ENCODE results near the gene TP63. TPM values are rescaled to one million over a fixed set of nuclear protein-coding genes. Genes with fewer than 3 reads are reported as not detected.
"Not testable (repeated sequence)": the region's sequence is repeated elsewhere in the genome, so short reads cannot be mapped to it uniquely, and the experiment has no call there.

Gene TP63
- total and polyA plus RNA-seq, 2 donors (not counting 3 experiments of a cell fraction or from before 2014, with no cell fraction given): not detected

- POLR2A ChIA-PET: no interaction called here
- no peak overlapping the region for H2AFZ ChIP-seq (ENCODE audit: low read depth, low read length)
- no peaks in the 10 kb centered on the region for H3K9me3 ChIP-seq (replicated peaks; ENCODE audit: control insufficient read depth, insufficient read depth, low read length)
- FAIRE-seq: no peak
- H3K9me1 ChIP-seq (replicated peaks; ENCODE audit: control insufficient read depth, extremely low read depth, insufficient read depth, low read length): no peaks in the 10 kb centered on the region
- TF ChIP-seq MAX (IDR thresholded peaks at IDR 0.05; ENCODE audit: insufficient read depth, insufficient read length): no peak
- no peak for TF ChIP-seq MYC (IDR thresholded peaks at IDR 0.05; ENCODE audit: low read depth, low read length)
- no peak for TF ChIP-seq FOS (IDR thresholded peaks at IDR 0.05; ENCODE audit: borderline replicate concordance, insufficient read depth, low read length)
- no peak for TF ChIP-seq EZH2 (IDR thresholded peaks at IDR 0.05; ENCODE audit: borderline replicate concordance, low read depth, low read length, severe bottlenecking)
- TF ChIP-seq GATA2 (IDR thresholded peaks at IDR 0.05; ENCODE audit: insufficient read depth, insufficient read length, low read depth, low read length): no peak
- no peak for TF ChIP-seq POLR2AphosphoS5 (IDR thresholded peaks at IDR 0.05; ENCODE audit: insufficient read depth, low read depth, low read length)
- TF ChIP-seq CTCF (IDR thresholded peaks at IDR 0.05; ENCODE audit: extremely low read depth in 1 of 2, insufficient read depth in 1 of 2, low read depth in 1 of 2, low read length in 2 of 2): no peak
- H4K20me1 ChIP-seq (replicated peaks; ENCODE audit: control insufficient read depth, extremely low read depth, insufficient read depth, low read length): no peaks in the 10 kb centered on the region
- BruUV-seq (replicated peaks): no TSS peak
- CTCF ChIA-PET: no interaction called here
- no peaks in the 10 kb centered on the region for H3K36me3 ChIP-seq (ENCODE audit: control insufficient read depth in 2 of 2, extremely low read depth in 1 of 2, insufficient read depth in 2 of 2, low read length in 2 of 2)
- no peaks in the 10 kb centered on the region for H3K79me2 ChIP-seq (ENCODE audit: control insufficient read depth, insufficient read depth, low read length)
- H3K4me3 ChIP-seq (replicated peaks in 1 of 3; ENCODE audit: insufficient read depth in 1 of 3, low read depth in 1 of 3, low read length in 3 of 3): no peak overlapping the region
- dilution Hi-C loops (cut with MboI; ENCODE audit: extremely low pct_ligation_motif_present, low sequenced_read_pairs): no loop called here
- H3K27ac ChIP-seq (ENCODE audit: insufficient read depth, low read depth, low read length): no peak overlapping the region
- no peaks in the 10 kb centered on the region for H3K27me3 ChIP-seq (ENCODE audit: control insufficient read depth in 2 of 2, insufficient read depth in 2 of 2, low read length in 2 of 2)
- no peaks in the 10 kb centered on the region for H3K4me1 ChIP-seq (ENCODE audit: control insufficient read depth, extremely low read depth, insufficient read depth, low read length)
- DNase-seq (ENCODE audit: low read depth, low spot score): no peak
- no peak overlapping the region for H3K9ac ChIP-seq (replicated peaks; ENCODE audit: extremely low read depth, insufficient read depth, low read length)
- intact Hi-C loops (cut with micrococcal nuclease): no loop called here
- H3K4me2 ChIP-seq (ENCODE audit: insufficient read depth, low read length): no peak overlapping the region
Observed at GRCh38 chr3:189606774-189607173, 24.4 kb upstream of the TP63 start.

- H4K20me1 ChIP-seq (replicated peaks; ENCODE audit: control insufficient read depth, extremely low read depth, insufficient read depth, low read length); CTCF ChIA-PET; H3K27me3 ChIP-seq (ENCODE audit: control insufficient read depth in 2 of 2, insufficient read depth in 2 of 2, low read length in 2 of 2); intact Hi-C loops (cut with micrococcal nuclease); H3K9ac ChIP-seq (replicated peaks; ENCODE audit: extremely low read depth, insufficient read depth, low read length); H3K36me3 ChIP-seq (ENCODE audit: control insufficient read depth in 2 of 2, extremely low read depth in 1 of 2, insufficient read depth in 2 of 2, low read length in 2 of 2); H3K9me1 ChIP-seq (replicated peaks; ENCODE audit: control insufficient read depth, extremely low read depth, insufficient read depth, low read length); BruUV-seq (replicated peaks); H2AFZ ChIP-seq (ENCODE audit: low read depth, low read length); dilution Hi-C loops (cut with MboI; ENCODE audit: extremely low pct_ligation_motif_present, low sequenced_read_pairs); DNase-seq (ENCODE audit: low read depth, low spot score); H3K4me1 ChIP-seq (ENCODE audit: control insufficient read depth, extremely low read depth, insufficient read depth, low read length); POLR2A ChIA-PET; H3K4me2 ChIP-seq (ENCODE audit: insufficient read depth, low read length); H3K79me2 ChIP-seq (ENCODE audit: control insufficient read depth, insufficient read depth, low read length); H3K9me3 ChIP-seq (replicated peaks; ENCODE audit: control insufficient read depth, insufficient read depth, low read length); H3K27ac ChIP-seq (ENCODE audit: insufficient read depth, low read depth, low read length); FAIRE-seq; H3K4me3 ChIP-seq (replicated peaks in 1 of 3; ENCODE audit: insufficient read depth in 1 of 3, low read depth in 1 of 3, low read length in 3 of 3): not testable (repeated sequence)
Observed at GRCh38 chr3:189612641-189613040, 18.5 kb upstream of the TP63 start.

Measured in endothelial cell of umbilical vein (primary cell).